ENCODE results near the gene SMARCD1. TPM values are rescaled to one million over a fixed set of nuclear protein-coding genes. Genes with fewer than 3 reads are reported as not detected.

SMARCD1 gene
- total RNA-seq, 1 donor from 2014 or later = 108 TPM

DNA sequence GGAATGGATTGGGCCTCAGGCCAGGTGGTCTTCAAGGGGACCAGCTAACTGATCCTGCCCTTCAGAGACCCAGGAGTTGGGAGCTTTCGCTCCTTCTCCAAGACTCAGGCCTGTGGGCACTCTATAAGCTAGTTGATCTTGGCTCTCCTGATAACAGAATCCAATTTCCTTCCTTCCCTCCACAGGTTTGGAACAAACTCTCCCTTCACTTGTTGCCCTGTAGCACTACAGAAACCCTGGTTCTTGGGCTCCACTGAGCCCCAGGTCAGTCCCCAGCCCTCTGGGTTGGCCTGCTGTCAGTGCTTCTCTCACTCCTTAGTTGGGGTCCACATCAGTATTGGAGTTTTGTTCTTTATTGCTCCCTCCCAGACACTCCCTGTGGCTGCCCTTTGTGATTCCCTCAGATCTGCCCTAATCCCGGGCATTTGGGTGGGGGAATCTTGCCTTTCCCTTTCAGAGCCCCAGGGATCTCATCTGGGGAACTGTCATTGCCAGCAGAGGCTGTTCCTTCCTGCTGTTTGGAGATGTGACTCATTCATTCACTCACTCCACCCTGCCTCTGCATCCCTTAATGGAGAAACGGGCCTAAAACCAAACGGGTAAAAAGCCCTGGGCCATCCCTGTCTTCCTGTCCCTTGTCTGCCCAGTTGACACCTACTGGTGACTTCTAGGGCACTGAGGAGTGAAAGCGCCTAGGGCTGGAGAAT, 14.3 kb downstream of the SMARCD1 start:
- H3K27me3 Mint-ChIP-seq = no peaks in the 10 kb centered on the region
- intact Hi-C loops (cut with micrococcal nuclease) = no loop called here
- H3K9me3 Mint-ChIP-seq = no peaks in the 10 kb centered on the region
- POLR2A ChIA-PET = interaction anchor here (1.1 to 3.3 kb wide), 3 partner anchors 9 to 14 kb away, joined by 3 to 14 read pairs (median 7); partner anchors contain the start of genes COX14 and SMARCD1
- peaks cover 77% of the 10 kb centered on the region for H3K36me3 Mint-ChIP-seq (ENCODE audit: low read depth)
- peak overlapping the region; percentile 53 for H3K27ac Mint-ChIP-seq
- no peak for DNase-seq
- no peak for ATAC-seq (ENCODE audit: low read depth)
- TF ChIP-seq, protein P1, sequence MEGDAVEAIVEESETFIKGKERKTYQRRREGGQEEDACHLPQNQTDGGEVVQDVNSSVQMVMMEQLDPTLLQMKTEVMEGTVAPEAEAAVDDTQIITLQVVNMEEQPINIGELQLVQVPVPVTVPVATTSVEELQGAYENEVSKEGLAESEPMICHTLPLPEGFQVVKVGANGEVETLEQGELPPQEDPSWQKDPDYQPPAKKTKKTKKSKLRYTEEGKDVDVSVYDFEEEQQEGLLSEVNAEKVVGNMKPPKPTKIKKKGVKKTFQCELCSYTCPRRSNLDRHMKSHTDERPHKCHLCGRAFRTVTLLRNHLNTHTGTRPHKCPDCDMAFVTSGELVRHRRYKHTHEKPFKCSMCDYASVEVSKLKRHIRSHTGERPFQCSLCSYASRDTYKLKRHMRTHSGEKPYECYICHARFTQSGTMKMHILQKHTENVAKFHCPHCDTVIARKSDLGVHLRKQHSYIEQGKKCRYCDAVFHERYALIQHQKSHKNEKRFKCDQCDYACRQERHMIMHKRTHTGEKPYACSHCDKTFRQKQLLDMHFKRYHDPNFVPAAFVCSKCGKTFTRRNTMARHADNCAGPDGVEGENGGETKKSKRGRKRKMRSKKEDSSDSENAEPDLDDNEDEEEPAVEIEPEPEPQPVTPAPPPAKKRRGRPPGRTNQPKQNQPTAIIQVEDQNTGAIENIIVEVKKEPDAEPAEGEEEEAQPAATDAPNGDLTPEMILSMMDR (IDR thresholded peaks at IDR 0.05) = no peak
- H3K4me1 Mint-ChIP-seq = peaks cover 7% of the 10 kb centered on the region
- no peak overlapping the region for H3K4me3 Mint-ChIP-seq
- CTCF ChIA-PET = no interaction called here

DNA sequence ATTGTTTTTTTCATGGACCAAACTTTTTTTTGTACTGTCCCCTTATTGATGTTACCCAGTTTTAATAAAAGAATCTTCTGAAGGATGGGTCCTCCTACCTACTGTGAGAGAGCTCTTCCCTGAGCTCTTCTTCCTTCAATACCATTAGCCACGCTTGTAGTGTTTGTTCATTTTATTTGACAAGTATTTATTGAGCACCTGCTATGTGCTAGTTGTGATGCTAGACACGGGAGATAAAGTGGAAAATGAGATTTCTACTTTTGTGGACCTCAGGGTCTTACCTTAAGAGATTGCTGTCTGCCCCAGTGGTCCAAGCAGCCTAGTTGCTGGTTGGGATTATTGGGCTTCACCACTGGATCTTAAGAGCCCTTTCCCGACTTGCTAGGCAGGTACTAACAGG, 15.4 kb downstream of the SMARCD1 start:
- ChIA-PET POLR2A (interaction anchor here (0.6 to 3.3 kb wide), 5 partner anchors 10 to 75 kb away, joined by 3 to 14 read pairs (median 4); partner anchors contain the start of genes COX14, RACGAP1 and SMARCD1), CTCF (interaction anchor here (0.8 to 1.0 kb wide), 2 partner anchors 11 to 13 kb away, joined by 3 to 4 read pairs; no protein-coding TSS in a partner anchor)
- no peak overlapping the region for H3K27ac Mint-ChIP-seq
- TF ChIP-seq, protein P1 (IDR thresholded peaks at IDR 0.05) = no peak
- DNase-seq = no peak
- H3K4me3 Mint-ChIP-seq = no peak overlapping the region
- peaks cover 66% of the 10 kb centered on the region for H3K36me3 Mint-ChIP-seq (ENCODE audit: low read depth)
- intact Hi-C loops (cut with micrococcal nuclease) = no loop called here
- ATAC-seq (ENCODE audit: low read depth) = no peak
- no peaks in the 10 kb centered on the region for H3K27me3 Mint-ChIP-seq
- H3K4me1 Mint-ChIP-seq = peaks cover 7% of the 10 kb centered on the region
- no peaks in the 10 kb centered on the region for H3K9me3 Mint-ChIP-seq

- CTCF ChIA-PET = no interaction called here
- intact Hi-C loops (cut with micrococcal nuclease) = no loop called here
Measured at GRCh38 chr12:50101663-50102062, 16.5 kb downstream of the SMARCD1 start.

DNA sequence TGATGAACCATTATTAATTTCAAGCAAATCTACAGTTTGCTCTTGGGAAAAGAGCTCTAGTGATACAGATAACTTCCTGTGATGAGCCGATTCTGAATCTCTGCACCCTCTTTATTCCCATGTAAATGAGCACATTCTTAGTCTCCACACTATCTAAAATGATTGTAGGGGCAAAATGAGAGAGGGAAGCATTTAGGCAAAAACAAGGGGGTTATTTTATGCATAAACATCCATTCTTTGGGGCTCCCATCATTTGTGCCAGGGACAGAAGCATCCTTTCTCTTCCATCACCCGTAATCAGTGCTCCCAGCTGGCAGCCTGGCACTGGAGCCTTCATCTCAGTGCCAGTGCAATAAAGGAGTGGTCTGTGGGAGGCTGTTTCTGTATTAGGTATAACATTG, 17.0 kb downstream of the SMARCD1 start:
- H3K27me3 Mint-ChIP-seq = no peaks in the 10 kb centered on the region

More at GRCh38 chr12:50101663-50102062, 16.5 kb downstream of the SMARCD1 start:
- DNase-seq = no peak
- no peaks in the 10 kb centered on the region for H3K9me3 Mint-ChIP-seq
- no peak for ATAC-seq (ENCODE audit: low read depth)
- TF ChIP-seq, protein P1 (IDR thresholded peaks at IDR 0.05) = no peak
- peaks cover 9% of the 10 kb centered on the region for H3K4me1 Mint-ChIP-seq
- POLR2A ChIA-PET = interaction anchor here (1.9 to 3.3 kb wide), 2 partner anchors 9 to 16 kb away, joined by 7 to 14 read pairs; partner anchors contain the start of genes COX14 and SMARCD1
- no peaks in the 10 kb centered on the region for H3K27me3 Mint-ChIP-seq
- peaks cover 60% of the 10 kb centered on the region for H3K36me3 Mint-ChIP-seq (ENCODE audit: low read depth)
- H3K27ac Mint-ChIP-seq = no peak overlapping the region
- H3K4me3 Mint-ChIP-seq = no peak overlapping the region

More for the DNA sequence above, 17.0 kb downstream of the SMARCD1 start:
- Mint-ChIP-seq H3K36me3 (ENCODE audit: low read depth) (peaks cover 58% of the 10 kb centered on the region), H3K9me3 (no peaks in the 10 kb centered on the region), H3K4me1 (peaks cover 9% of the 10 kb centered on the region), H3K4me3 (no peak overlapping the region), H3K27ac (no peak overlapping the region)
- CTCF ChIA-PET = interaction anchor here (1.6 to 2.4 kb wide), 2 partner anchors 10 to 14 kb away, joined by 8 to 9 read pairs; partner anchors contain the start of gene COX14
- DNase-seq (no peak), ATAC-seq (ENCODE audit: low read depth) (no peak)
- intact Hi-C loops (cut with micrococcal nuclease) = no loop called here
- TF ChIP-seq, protein P1 (IDR thresholded peaks at IDR 0.05) = no peak
- POLR2A ChIA-PET = interaction anchor here (0.7 to 3.3 kb wide), 3 partner anchors 9 to 422 kb away, joined by 3 to 14 read pairs (median 7); partner anchors contain the start of genes COX14 and SMARCD1
